Keratinocyte (primary cell): ENCODE data around the gene RHOC. TPM values are rescaled to one million over a fixed set of nuclear protein-coding genes. Genes with fewer than 3 reads are reported as not detected.

Experiments
- DNase-seq: peaks from one replicate; pipeline ENCODE4 v3.0.0-alpha.2; 2011; ENCODE audit warnings: low read depth, missing footprints, low spot score
- FAIRE-seq: peaks from 2 replicates; lab custom pipeline; 2011; peaks lifted over from hg19 to GRCh38; lab: Jason Lieb, UNC
- H2AFZ ChIP-seq: 2 replicates; pipeline ENCODE4 v1.6.0; 2012; ENCODE audit warnings: low read length, control low read depth, inconsistent platforms; ENCODE audit not compliant: control insufficient read depth
- H3K27ac ChIP-seq: 2 replicates; pipeline ENCODE4 v1.5.1; 2011; ENCODE audit warnings: low read length; ENCODE audit not compliant: control insufficient read depth, insufficient read depth
- H3K27me3 ChIP-seq: 3 replicates; pipeline ENCODE4 v1.6.0; 2011; ENCODE audit warnings: low read length; ENCODE audit not compliant: control insufficient read depth, insufficient read depth; ENCODE audit errors: extremely low read depth
- H3K36me3 ChIP-seq, 2 experiments: 2 replicates in 1 of 2; 3 replicates in 1 of 2; pipeline ENCODE4 v1.5.1; 2011; ENCODE audit warnings: low read length in 2 of 2, mild to moderate bottlenecking in 1 of 2; ENCODE audit not compliant: control insufficient read depth in 2 of 2, insufficient read depth in 2 of 2; ENCODE audit errors: extremely low read depth in 1 of 2
- H3K4me1 ChIP-seq: 3 replicates; pipeline ENCODE4 v1.5.1; 2011; ENCODE audit warnings: low read length; ENCODE audit not compliant: control insufficient read depth, insufficient read depth; ENCODE audit errors: extremely low read depth
- H3K4me2 ChIP-seq: 3 replicates; pipeline ENCODE4 v1.6.0; 2011; ENCODE audit warnings: low read depth, low read length; ENCODE audit not compliant: control insufficient read depth, insufficient read depth; ENCODE audit errors: extremely low read depth
- H3K4me3 ChIP-seq, 3 experiments: fragments of 200-600 bp in 1 of 3; sonication (generic) in 1 of 3; 2 replicates in 2 of 3; 3 replicates in 1 of 3; pipeline ENCODE4 v1.5.1; 2011 to 2016; ENCODE audit warnings: low read length in 3 of 3, mild to moderate bottlenecking in 3 of 3, control low read depth in 2 of 3, inconsistent platforms in 1 of 3, low read depth in 1 of 3, mixed read lengths in 1 of 3, mixed run types in 1 of 3, moderate library complexity in 1 of 3; ENCODE audit not compliant: control insufficient read depth in 2 of 3, insufficient read depth in 2 of 3; ENCODE audit errors: extremely low read depth in 1 of 3
- H3K79me2 ChIP-seq: 2 replicates; pipeline ENCODE4 v1.6.0; 2012; ENCODE audit warnings: low read length; ENCODE audit not compliant: control insufficient read depth, insufficient read depth
- H3K9ac ChIP-seq: 3 replicates; pipeline ENCODE4 v1.6.0; 2011; ENCODE audit warnings: low read length; ENCODE audit not compliant: control insufficient read depth, insufficient read depth; ENCODE audit errors: extremely low read depth
- H3K9me1 ChIP-seq: 3 replicates; pipeline ENCODE4 v1.6.0; 2011; ENCODE audit warnings: low read length; ENCODE audit not compliant: control insufficient read depth, insufficient read depth; ENCODE audit errors: extremely low read depth
- H3K9me3 ChIP-seq: 2 replicates; pipeline ENCODE4 v1.5.1; 2012; ENCODE audit warnings: low read depth, low read length; ENCODE audit not compliant: control insufficient read depth
- H4K20me1 ChIP-seq: 3 replicates; pipeline ENCODE4 v1.6.0; 2011; ENCODE audit warnings: low read length; ENCODE audit not compliant: control insufficient read depth, insufficient read depth; ENCODE audit errors: extremely low read depth
- CTCF ChIP-seq, 3 experiments: IDR thresholded peaks in 1 of 3; conservative IDR thresholded peaks in 1 of 3; optimal IDR thresholded peaks in 1 of 3; 2 replicates in 2 of 3; 3 replicates in 1 of 3; pipeline versions ENCODE3 to v1.5.1; 2011; ENCODE audit warnings: low read length in 3 of 3, mild to moderate bottlenecking in 3 of 3, moderate library complexity in 2 of 3, control low read depth in 1 of 3, inconsistent platforms in 1 of 3; ENCODE audit not compliant: insufficient read depth in 2 of 3; ENCODE audit errors: extremely low read depth in 1 of 3
- EZH2 ChIP-seq: IDR thresholded peaks from one replicate; pipeline ENCODE4 v1.6.1; 2012; ENCODE audit warnings: inconsistent platforms, mild to moderate bottlenecking, low read length, moderate library complexity
- dilution Hi-C: fragments of 300-500 bp; cut with MboI; formaldehyde crosslinking; loops from one replicate; pipeline ENCODE4 v1.7.0; 2020; ENCODE audit warnings: low sequenced_read_pairs; ENCODE audit not compliant: extremely low pct_ligation_motif_present
- polyA plus RNA-seq, 5 experiments: library from polyadenylated mRNA; depleted of rRNA in 3 of 5; stranded (reverse) in 3 of 5; stranded (forward) in 1 of 5; unstranded in 1 of 5; fragments of >200 nt; gene quantifications; 1 replicate in 1 of 5; 2 replicates in 3 of 5; 3 replicates in 1 of 5; pipeline versions ENCODE4 v1.2.1 to v1.2.3, GENCODE V29; 2011 to 2012; ENCODE audit warnings: missing spikeins in 2 of 5, low read depth in 1 of 5, low replicate concordance in 1 of 5

RHOC gene
- polyA plus RNA-seq, 1 donor (not counting 4 experiments of a cell fraction or from before 2014, with no cell fraction given), result 639 TPM

GRCh38 chr1:112743174-112744008, 36.5 kb upstream of the RHOC start:
- Histone ChIP-seq H2AFZ (peak overlapping the region; percentile 63), H3K4me1 (no peaks in the 10 kb centered on the region), H3K27ac (no peak overlapping the region), H3K79me2 (no peaks in the 10 kb centered on the region), H3K9me3 (no peaks in the 10 kb centered on the region), H4K20me1 (no peaks in the 10 kb centered on the region), H3K4me2 (peak overlapping the region; percentile 74), H3K27me3 (peaks cover 7% of the 10 kb centered on the region), H3K36me3 (no peaks in the 10 kb centered on the region), H3K4me3 (peak overlapping the region in 2 of 3 experiments; percentile 10 to 60), H3K9me1 (no peaks in the 10 kb centered on the region), H3K9ac (peak overlapping the region; percentile 47)
- no peak for TF ChIP-seq CTCF (optimal IDR thresholded peaks at IDR 0.05 in 1 of 3, IDR thresholded peaks at IDR 0.05 in 1 of 3, conservative IDR thresholded peaks at IDR 0.05 in 1 of 3; ENCODE audit: extremely low read depth in 1 of 3, insufficient read depth in 2 of 3, low read length in 3 of 3)
- dilution Hi-C loops, result no loop called here
- FAIRE-seq (no peak), DNase-seq (no peak)

- Histone ChIP-seq H3K27ac (no peak overlapping the region), H3K9me3 (no peaks in the 10 kb centered on the region), H3K4me1 (peaks cover 15% of the 10 kb centered on the region), H3K4me2 (no peak overlapping the region), H3K27me3 (no peaks in the 10 kb centered on the region), H4K20me1 (no peaks in the 10 kb centered on the region), H2AFZ (no peak overlapping the region), H3K9ac (no peak overlapping the region), H3K4me3 (no peak overlapping the region), H3K9me1 (no peaks in the 10 kb centered on the region), H3K36me3 (no peaks in the 10 kb centered on the region), H3K79me2 (no peaks in the 10 kb centered on the region)
- FAIRE-seq, result peak; percentile 41
- TF ChIP-seq CTCF (optimal IDR thresholded peaks at IDR 0.05 in 1 of 3, IDR thresholded peaks at IDR 0.05 in 1 of 3, conservative IDR thresholded peaks at IDR 0.05 in 1 of 3; ENCODE audit: extremely low read depth in 1 of 3, insufficient read depth in 2 of 3, low read length in 3 of 3), result peak in 2 of 3 experiments; percentile 3 to 38
- TF ChIP-seq EZH2, result no peak
- dilution Hi-C loops, result no loop called here
- no peak for DNase-seq
Measured at GRCh38 chr1:112737573-112737972, 30.6 kb upstream of the RHOC start.
